Uterus (tissue), 2 donors: ENCODE data around the gene GPX4.

Experiments used
- POLR2A ChIP-seq, 2 donors: fragments of 450-650 bp; IDR thresholded peaks; one replicate each; pipeline ENCODE4 v1.6.1; 2016; ENCODE audit warnings: antibody characterized with exemption in 2 of 2, mild to moderate bottlenecking in 1 of 2, moderate library complexity in 1 of 2
- TF ChIP-seq, protein P1 (sequence below), 4 experiments: fragments of 200-600 bp in 2 of 4; fragments of 450-650 bp in 2 of 4; sonication (generic) in 2 of 4; IDR thresholded peaks; one replicate each; pipeline ENCODE4 v1.5.1; 2016 to 2019; ENCODE audit warnings: antibody characterized with exemption in 4 of 4, mild to moderate bottlenecking in 2 of 4, moderate library complexity in 1 of 4

DNA sequence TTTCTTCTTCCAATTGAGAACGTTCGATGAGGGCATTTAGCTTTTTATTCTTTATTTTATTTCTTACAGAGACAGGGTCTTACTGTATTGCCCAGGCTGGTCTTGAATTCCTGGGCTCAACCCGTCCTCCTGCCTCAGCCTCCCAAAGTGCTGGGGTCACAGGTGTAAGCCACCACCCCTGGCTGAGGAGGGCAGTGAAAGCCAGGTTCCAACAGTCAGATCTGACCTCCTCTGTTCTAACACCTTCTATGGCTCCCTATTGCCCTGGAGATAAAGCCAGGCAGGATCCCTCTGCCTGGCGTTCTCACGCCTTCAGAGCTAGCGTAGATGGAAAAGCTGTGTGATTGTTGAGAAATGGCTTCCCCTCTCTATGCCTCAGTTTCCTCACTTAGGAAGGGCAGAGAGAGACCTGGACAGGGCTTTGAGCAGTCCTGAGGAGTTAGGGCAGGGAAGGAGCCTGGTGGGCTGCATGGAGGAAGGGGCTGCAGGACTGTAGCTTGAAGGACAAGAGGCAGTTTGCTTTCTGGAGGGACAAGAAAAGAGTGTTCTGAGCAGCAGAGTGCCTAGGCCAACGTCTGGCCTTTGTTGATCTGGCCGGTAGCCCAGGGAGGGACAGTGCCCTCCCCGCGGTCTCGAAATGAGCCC is 31.3 kb upstream of the GPX4 start:
- TF ChIP-seq POLR2A (IDR thresholded peaks at IDR 0.05): no peak
- TF ChIP-seq, protein P1, sequence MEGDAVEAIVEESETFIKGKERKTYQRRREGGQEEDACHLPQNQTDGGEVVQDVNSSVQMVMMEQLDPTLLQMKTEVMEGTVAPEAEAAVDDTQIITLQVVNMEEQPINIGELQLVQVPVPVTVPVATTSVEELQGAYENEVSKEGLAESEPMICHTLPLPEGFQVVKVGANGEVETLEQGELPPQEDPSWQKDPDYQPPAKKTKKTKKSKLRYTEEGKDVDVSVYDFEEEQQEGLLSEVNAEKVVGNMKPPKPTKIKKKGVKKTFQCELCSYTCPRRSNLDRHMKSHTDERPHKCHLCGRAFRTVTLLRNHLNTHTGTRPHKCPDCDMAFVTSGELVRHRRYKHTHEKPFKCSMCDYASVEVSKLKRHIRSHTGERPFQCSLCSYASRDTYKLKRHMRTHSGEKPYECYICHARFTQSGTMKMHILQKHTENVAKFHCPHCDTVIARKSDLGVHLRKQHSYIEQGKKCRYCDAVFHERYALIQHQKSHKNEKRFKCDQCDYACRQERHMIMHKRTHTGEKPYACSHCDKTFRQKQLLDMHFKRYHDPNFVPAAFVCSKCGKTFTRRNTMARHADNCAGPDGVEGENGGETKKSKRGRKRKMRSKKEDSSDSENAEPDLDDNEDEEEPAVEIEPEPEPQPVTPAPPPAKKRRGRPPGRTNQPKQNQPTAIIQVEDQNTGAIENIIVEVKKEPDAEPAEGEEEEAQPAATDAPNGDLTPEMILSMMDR (IDR thresholded peaks at IDR 0.05): no peak
